Mesothelial cell of epicardium (in vitro differentiated cells): ENCODE measurements around the gene ZNF148. TPM values are rescaled to one million over a fixed set of nuclear protein-coding genes. Genes with fewer than 3 reads are reported as not detected.

Experiments used
- DNase-seq, 2 experiments: peaks; one replicate each; pipeline ENCODE4 v3.0.0; 2021; ENCODE audit warnings: low spot score in 2 of 2; ENCODE audit not compliant: unreplicated experiment in 2 of 2
- H3K27ac Mint-ChIP-seq: 2 replicates; pipeline ENCODE4 v1.8.0; 2021; ENCODE audit warnings: mixed read lengths
- H3K27me3 Mint-ChIP-seq: 2 replicates; pipeline ENCODE4 v1.8.0; 2021; ENCODE audit warnings: low read depth, mixed read lengths
- H3K36me3 Mint-ChIP-seq: 2 replicates; pipeline ENCODE4 v1.8.0; 2021; ENCODE audit warnings: mixed read lengths
- H3K4me1 Mint-ChIP-seq: 2 replicates; pipeline ENCODE4 v1.8.0; 2021; ENCODE audit warnings: mixed read lengths
- H3K4me3 Mint-ChIP-seq: 2 replicates; pipeline ENCODE4 v1.8.0; 2021; ENCODE audit warnings: mild to moderate bottlenecking, moderate library complexity, mixed read lengths
- H3K9me3 Mint-ChIP-seq: 2 replicates; pipeline ENCODE4 v1.8.0; 2021; ENCODE audit warnings: mixed read lengths
- total RNA-seq: library from RNA; stranded (reverse); gene quantifications from 3 replicates; pipeline ENCODE4 v1.2.1, GENCODE V29; 2021
- TF ChIP-seq, protein P1 (sequence below): fragments of 200-600 bp; sonication (generic); IDR thresholded peaks from one replicate; pipeline ENCODE4 v1.5.0; 2021; ENCODE audit warnings: antibody characterized with exemption; ENCODE audit not compliant: unreplicated experiment

The ZNF148 gene
- total RNA-seq, 1 donor from 2014 or later, result 52.1 TPM

DNA sequence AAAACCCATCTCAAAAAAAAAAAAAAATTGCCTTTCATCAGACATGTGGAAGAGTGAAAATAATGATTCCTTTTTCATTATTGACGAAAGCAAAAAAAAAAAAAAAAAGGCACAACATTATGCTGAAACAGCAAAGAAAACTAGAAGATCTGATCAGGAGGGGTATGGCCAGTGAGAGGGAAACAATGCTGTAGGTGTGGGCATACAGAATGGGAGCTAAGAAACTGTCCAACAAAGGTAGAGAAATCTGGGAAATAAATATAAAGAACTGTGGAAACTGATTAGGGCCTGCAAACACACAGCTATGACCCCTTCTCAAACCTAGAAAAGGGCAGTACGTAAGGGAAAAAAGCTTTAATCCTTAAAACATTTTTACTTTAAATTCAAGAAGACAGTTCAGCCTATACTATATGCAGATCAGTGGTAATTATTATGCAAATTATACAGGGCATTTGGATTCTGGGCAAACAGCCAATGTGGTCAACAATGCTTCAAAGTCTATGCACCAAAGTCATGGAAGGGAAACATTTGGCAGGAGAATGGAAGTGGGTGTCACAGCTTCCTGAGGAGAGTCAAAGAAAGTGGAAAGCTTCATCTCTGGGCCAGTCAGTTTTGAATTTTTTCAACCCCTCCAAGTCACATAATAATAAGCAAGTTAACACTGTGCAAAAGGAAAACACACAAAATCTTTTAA lies 94.3 kb downstream of the ZNF148 start:
- Mint-ChIP-seq H3K27ac (no peak overlapping the region), H3K27me3 (no peaks in the 10 kb centered on the region), H3K36me3 (peaks cover 8% of the 10 kb centered on the region), H3K9me3 (peaks cover 4% of the 10 kb centered on the region), H3K4me1 (no peaks in the 10 kb centered on the region), H3K4me3 (no peak overlapping the region)
- TF ChIP-seq, protein P1, sequence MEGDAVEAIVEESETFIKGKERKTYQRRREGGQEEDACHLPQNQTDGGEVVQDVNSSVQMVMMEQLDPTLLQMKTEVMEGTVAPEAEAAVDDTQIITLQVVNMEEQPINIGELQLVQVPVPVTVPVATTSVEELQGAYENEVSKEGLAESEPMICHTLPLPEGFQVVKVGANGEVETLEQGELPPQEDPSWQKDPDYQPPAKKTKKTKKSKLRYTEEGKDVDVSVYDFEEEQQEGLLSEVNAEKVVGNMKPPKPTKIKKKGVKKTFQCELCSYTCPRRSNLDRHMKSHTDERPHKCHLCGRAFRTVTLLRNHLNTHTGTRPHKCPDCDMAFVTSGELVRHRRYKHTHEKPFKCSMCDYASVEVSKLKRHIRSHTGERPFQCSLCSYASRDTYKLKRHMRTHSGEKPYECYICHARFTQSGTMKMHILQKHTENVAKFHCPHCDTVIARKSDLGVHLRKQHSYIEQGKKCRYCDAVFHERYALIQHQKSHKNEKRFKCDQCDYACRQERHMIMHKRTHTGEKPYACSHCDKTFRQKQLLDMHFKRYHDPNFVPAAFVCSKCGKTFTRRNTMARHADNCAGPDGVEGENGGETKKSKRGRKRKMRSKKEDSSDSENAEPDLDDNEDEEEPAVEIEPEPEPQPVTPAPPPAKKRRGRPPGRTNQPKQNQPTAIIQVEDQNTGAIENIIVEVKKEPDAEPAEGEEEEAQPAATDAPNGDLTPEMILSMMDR, result no peak
- no peak for DNase-seq

DNA sequence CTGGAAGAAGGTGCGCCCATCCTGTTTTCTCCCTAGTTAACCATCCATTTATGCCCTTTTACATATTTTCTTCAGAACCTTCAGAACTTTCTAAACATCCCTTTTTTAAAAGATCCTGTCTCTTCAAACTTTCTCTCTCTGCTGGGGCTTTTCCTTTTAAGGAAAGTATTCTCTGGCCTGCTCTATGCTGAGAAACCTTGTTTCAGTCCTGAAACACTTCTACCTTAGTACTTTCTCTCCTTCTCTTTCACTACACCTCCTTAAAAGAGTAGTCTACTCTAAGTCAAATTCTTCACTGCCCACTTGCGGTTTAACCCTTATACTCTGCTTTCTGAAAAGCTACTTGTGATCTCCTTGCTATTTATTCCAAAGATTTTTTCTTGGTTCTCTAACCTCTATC lies 97.0 kb downstream of the ZNF148 start:
- TF ChIP-seq, protein P1, result no peak
- DNase-seq, result no peak
- H3K9me3 Mint-ChIP-seq, result peaks cover 4% of the 10 kb centered on the region
- H3K4me3 Mint-ChIP-seq, result no peak overlapping the region
- no peaks in the 10 kb centered on the region for H3K4me1 Mint-ChIP-seq
- no peak overlapping the region for H3K27ac Mint-ChIP-seq
- H3K27me3 Mint-ChIP-seq, result no peaks in the 10 kb centered on the region
- H3K36me3 Mint-ChIP-seq, result peaks cover 14% of the 10 kb centered on the region

DNA sequence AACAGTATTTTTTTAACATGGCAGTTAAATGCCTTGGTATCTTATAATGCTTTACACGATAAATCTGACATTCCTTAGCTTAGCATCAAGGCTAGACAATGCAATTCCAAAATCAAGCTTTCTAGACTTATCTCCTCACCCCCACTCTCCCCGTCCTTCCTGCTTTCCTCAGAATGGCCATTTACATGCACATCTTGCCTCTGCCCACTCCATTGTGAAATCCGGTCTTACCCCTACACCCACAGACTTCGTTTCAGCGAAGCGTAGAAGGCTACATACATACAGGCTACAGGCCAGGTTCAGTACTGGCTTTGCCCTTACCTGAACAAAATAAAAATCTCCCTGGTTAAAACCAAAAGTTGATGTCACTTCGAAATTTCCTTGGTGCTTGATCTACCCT lies 104.0 kb downstream of the ZNF148 start:
- no peak overlapping the region for H3K4me3 Mint-ChIP-seq
- H3K4me1 Mint-ChIP-seq, result no peaks in the 10 kb centered on the region
- TF ChIP-seq, protein P1, result no peak
- H3K27ac Mint-ChIP-seq, result no peak overlapping the region
- DNase-seq, result no peak
- H3K9me3 Mint-ChIP-seq, result peaks cover 34% of the 10 kb centered on the region
- H3K27me3 Mint-ChIP-seq, result no peaks in the 10 kb centered on the region
- H3K36me3 Mint-ChIP-seq, result peaks cover 46% of the 10 kb centered on the region

DNA sequence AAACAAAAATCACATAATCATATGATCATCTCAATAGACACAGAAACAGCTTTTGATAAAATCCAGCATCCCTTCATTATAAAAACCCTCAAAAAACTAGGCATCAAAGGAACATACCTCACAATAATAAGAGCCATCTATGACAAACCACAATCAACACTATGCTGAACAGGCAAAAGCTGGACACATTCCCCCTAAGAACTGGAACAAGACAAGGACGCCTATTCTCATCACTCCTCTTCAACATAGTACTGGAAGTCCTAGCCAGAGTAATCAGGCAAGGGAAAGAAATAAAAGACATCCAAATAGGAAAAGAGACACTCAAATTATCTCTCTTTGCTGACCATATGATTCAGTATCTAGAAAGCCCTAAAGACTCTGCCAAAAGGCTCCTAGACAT lies 107.7 kb downstream of the ZNF148 start:
- Mint-ChIP-seq H3K4me1 (no peaks in the 10 kb centered on the region), H3K27ac (no peak overlapping the region), H3K9me3 (peaks cover 35% of the 10 kb centered on the region), H3K27me3 (no peaks in the 10 kb centered on the region), H3K4me3 (no peak overlapping the region), H3K36me3 (peaks cover 51% of the 10 kb centered on the region)
- TF ChIP-seq, protein P1, result no peak
- DNase-seq, result no peak

DNA sequence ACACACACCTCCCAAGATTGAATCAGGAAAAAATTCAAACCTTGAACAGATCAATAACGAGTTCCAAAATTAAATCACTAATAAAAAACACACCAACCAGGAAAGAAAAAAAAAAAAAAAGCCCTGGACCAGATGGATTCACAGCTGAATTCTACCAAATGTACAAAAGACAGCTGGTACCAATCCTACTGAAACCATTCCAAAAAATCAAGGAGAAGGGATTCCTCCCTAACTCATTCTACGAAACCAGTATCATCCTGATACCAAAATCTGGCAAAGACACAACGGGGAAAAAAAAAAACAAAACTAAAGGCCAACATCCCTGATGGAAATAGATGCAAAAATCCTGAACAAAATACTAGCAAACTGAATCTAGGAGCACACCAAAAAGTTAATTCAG lies 108.2 kb downstream of the ZNF148 start:
- H3K4me3 Mint-ChIP-seq, result no peak overlapping the region
- peaks cover 49% of the 10 kb centered on the region for H3K36me3 Mint-ChIP-seq
- peaks cover 35% of the 10 kb centered on the region for H3K9me3 Mint-ChIP-seq

More for the DNA sequence above, 108.2 kb downstream of the ZNF148 start:
- no peaks in the 10 kb centered on the region for H3K4me1 Mint-ChIP-seq
- TF ChIP-seq, protein P1, result no peak
- H3K27ac Mint-ChIP-seq, result no peak overlapping the region
- no peaks in the 10 kb centered on the region for H3K27me3 Mint-ChIP-seq
- DNase-seq, result no peak
